NCI-H460 (cell line): ENCODE results near the gene LRRC71. TPM values are rescaled to one million over a fixed set of nuclear protein-coding genes. Genes with fewer than 3 reads are reported as not detected.

Experiments
- DNase-seq: peaks from one replicate; pipeline ENCODE4 v3.0.0-alpha.2; 2016; ENCODE audit warnings: low read depth; ENCODE audit errors: extremely low read depth
- polyA plus RNA-seq: library from polyadenylated mRNA; depleted of rRNA; stranded (reverse); fragments of >200 nt; gene quantifications from 2 replicates; pipeline ENCODE4 v1.2.3, GENCODE V29; 2014; cell fraction: nucleus; rRNA removed
- total RNA-seq: library from RNA; depleted of rRNA; stranded (reverse); fragments of >200 nt; shearing (Covaris generic); gene quantifications from 2 replicates; pipeline ENCODE4 v1.2.3, GENCODE V29; 2014; rRNA removed

LRRC71 gene
- not detected in 2 replicates for total RNA-seq
- polyA plus RNA-seq: 0.38 TPM in 1 of 2 replicates, not detected in the other

DNA sequence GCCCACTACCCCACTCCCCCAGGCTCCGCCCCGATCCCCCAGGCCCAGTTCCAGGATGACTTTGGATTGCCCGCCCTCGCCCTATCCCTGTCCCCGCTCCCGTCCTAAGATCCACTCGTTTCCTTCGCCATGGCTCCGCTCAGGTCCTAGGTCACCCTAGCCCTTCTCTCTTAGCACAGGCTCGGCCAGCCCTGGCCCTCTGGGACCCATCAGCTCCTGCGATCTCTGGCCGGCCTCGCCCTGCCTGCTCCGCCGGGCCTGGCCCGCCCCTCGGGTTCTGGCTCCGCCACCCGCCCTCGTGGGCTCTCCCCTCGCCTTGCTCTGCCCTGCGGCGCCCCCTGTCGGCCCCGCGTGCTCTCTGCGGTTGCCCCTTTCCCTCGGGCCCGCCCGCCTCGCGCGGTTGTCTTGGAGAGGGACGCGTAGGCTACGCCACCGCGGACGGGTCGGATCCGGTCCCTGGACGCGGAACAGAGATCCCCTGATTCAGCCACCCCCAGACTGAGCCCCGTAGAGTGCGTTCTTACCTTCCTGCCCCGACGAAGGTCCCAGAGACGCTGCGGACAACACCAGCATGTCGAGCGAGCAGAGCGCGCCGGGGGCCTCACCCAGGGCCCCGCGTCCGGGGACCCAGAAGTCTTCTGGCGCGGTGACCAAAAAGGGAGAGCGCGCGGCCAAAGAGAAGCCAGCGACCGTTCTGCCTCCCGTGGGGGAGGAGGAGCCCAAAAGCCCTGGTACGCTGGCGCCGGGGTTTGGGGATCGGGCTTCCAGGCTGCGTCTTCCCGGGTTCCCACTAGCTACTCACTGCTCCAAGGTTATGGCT is at the start of gene LRRC71:
TSS of gene LRRC71 (plus strand) at position 400 of the 820 bp plus-strand sequence. CDS start at position 572, 172 bp downstream.
- DNase-seq: peak; percentile 77

DNA sequence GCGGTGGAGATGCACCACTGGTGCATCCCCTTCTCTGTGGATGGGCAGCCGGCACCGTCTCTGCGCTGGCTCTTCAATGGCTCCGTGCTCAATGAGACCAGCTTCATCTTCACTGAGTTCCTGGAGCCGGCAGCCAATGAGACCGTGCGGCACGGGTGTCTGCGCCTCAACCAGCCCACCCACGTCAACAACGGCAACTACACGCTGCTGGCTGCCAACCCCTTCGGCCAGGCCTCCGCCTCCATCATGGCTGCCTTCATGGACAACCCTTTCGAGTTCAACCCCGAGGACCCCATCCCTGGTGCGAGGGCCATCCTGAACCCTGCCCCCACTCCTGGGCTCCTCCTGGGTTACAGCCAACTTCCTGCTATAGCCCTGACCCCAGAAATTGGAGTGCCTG is 46.8 kb upstream of the LRRC71 start:
- no peak for DNase-seq

DNA sequence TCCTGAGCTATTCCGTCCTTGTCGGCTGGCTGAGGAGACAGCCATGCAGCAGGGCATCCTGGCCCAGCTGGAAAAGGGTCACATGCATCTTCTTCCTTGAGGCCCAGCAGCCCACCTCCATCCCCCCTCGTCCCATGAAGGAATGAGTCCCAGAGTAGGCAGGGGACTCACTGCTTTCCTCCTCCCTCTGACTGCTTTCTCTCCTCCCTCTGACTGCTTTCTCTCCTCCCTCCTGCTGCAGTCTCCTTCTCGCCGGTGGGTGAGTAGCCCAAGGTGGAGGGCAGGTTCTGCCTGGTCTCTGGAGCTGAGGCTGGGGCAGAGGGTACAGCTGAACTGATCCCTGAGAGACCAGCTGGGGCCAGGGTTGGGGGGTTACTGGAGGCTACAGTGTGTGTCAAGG is 46.3 kb upstream of the LRRC71 start:
- no peak for DNase-seq

DNA sequence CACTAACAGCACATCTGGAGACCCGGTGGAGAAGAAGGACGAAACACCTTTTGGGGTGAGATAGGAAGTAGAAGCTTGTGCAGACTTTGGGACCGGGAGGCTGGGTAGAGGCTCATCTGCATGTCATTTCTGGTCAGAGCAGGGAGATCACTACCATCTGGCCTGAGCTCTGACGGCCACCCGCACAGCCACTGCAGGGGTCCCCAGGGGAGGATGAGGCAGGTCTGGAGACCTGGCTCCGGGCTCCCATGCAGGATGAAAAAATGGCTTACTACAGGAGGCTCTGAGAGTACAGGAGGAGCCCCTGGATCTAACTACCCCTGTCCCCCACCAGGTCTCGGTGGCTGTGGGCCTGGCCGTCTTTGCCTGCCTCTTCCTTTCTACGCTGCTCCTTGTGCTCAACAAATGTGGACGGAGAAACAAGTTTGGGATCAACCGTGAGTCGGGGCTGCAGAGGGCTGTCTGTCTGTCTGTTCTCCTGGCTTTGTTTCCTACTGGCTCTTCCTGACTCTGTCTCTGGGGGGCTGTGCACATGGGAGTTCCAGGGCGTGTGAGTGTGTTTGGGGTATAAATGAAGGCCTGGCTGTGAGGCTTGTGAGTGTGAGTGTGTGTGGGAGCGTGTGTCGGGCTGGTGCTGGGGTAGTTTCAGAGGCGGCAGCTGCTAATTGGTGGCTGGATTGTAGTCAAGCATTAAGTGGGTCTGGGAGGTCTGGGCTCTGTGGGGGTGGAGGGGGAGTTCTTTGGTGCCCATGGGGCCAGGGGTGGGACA is 45.7 kb upstream of the LRRC71 start:
- DNase-seq: no peak

DNA sequence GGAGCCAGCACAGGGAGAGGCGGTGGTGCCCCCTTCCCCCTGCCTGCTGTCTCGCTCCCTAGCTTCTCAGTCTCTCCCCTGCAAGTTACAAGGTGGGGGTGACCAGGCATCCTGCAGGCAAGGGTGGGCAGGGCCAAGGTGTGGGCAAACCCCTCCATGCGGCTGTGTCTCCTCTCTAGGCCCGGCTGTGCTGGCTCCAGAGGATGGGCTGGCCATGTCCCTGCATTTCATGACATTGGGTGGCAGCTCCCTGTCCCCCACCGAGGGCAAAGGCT is 45.2 kb upstream of the LRRC71 start:
- no peak for DNase-seq

DNA sequence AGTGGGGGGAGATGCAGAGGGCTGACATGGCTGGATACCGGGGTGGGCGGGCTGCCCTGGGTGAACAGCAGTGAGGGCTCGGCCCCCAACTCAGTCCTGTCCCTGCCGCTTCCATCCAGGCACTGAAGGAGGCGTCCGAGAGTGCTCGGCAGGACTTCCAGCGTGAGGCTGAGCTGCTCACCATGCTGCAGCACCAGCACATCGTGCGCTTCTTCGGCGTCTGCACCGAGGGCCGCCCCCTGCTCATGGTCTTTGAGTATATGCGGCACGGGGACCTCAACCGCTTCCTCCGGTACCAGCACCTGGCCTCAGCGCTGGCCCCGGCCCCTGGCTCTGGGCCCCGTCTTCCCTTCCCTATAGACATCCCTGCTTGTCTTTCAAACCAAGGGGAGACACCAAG is 44.2 kb upstream of the LRRC71 start:
- no peak for DNase-seq

DNA sequence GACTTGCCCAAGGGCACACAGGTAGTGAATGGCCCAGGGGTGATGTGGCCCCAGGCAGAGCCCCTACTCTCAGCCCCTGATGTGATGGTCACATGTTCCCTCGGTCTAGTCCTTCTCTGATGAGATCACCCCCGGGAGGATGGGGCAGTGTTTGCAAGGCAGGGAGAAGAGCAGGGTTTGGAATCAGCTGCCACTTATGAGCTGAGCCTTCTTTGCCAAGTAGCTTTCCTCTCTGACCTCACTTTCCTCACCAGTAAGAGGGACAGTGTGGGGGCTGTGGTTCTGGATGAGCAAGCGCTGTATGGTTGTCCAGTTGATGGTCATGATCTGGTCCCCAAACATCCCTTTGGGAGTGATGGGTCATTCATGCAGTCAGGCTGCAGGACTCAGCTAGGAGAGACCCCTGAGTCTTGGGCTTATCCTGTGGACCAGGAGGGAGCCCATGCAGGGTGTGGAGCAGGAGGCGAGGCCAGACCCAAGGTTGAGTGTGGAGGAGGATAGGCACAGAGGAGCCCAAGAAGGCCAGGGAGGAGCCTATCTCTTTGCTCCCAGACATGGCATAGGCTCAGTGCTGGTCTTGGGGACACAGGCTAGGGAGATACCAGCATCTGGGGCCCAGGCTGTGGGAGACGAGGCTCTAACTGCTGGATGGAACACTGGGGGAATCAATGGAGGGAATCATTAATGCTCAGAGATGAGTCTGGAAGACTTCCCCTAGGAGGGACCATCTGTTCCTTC is 42.8 kb upstream of the LRRC71 start:
- DNase-seq: no peak

DNA sequence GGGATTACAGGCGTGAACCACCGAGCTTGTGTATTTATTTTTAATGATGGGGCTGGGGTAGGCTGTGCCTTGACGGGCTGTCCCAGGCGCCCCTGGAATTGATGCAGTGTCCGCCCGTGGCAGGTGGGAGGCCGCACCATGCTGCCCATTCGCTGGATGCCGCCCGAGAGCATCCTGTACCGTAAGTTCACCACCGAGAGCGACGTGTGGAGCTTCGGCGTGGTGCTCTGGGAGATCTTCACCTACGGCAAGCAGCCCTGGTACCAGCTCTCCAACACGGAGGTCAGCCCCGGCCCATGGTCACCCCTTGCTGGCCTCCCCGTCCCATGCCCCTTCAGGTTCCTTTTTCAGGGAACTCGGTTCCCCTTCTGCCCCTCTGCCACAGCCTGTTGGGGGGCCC is 40.6 kb upstream of the LRRC71 start:
- DNase-seq: no peak

DNA sequence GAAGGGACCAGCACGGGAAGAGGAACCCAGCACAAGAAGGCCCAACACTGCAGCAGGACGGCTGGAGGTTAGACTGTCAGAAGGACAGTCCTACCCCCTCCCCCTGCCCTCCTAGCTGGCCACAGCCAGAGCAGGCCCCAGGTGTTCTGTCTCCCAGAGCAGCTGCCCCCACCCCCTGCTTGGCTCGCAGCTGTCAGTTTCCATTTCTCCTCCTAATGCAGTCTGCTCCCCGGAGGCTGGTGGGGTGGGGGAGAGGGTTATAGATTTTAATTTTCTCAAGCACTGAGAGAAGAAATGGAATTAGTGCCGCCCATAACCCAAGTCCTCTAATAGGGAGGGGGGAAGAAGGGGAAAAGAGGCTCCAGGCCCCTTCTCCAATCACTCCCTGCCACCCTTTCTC is 40.0 kb upstream of the LRRC71 start:
- no peak for DNase-seq

DNA sequence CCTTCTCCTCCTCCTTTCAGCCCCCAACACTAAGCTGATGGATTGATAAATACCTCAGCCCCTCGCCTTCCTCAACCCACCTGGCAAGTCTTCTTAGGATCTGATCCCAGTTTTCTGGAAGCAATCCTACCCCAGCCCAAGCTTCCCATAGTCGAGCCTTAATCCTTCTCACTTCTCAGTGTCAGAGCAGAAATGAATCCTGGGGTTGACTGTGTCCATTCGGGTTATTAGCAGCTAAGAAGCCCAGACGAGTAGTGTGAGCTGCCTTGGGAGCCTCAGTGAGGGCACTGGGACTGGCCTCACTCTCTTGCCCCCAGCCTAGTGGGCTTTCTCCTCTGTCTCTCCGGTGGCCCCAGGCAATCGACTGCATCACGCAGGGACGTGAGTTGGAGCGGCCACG is 39.3 kb upstream of the LRRC71 start:
- no peak for DNase-seq

DNA sequence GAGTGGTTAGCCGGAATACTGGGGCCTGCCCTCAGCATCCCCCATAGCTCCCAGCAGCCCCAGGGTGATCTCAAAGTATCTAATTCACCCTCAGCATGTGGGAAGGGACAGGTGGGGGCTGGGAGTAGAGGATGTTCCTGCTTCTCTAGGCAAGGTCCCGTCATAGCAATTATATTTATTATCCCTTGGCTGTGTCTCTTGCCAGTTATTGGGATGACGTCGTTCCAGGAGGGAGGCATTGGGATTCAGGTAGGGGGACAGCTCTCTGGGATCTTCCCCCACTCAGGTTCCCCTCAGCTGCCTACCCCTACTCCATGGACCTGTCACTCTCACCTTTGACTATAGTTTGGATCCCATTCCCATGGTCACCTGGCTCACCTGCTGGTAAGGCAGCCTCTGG is 38.8 kb upstream of the LRRC71 start:
- DNase-seq: no peak

DNA sequence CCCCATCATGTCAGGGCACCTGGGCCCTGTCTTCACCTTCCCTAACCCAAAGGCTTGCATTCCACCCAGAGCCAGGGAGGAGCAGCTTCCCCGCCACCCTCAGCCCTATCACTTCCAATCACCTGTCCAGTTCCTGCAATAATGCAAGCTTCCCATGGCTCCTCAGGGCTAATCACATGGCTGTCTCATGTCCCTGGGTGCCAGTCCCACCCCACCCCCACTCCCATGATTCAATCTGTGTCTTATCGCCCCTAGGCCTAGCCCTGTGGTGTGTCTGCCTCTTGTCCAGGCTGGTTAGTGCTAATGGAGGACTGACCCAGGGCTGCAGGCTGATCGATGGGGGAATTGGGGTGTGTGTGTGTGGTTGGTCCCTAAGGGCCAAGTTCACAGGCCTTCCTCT is 37.9 kb upstream of the LRRC71 start:
- DNase-seq: no peak

DNA sequence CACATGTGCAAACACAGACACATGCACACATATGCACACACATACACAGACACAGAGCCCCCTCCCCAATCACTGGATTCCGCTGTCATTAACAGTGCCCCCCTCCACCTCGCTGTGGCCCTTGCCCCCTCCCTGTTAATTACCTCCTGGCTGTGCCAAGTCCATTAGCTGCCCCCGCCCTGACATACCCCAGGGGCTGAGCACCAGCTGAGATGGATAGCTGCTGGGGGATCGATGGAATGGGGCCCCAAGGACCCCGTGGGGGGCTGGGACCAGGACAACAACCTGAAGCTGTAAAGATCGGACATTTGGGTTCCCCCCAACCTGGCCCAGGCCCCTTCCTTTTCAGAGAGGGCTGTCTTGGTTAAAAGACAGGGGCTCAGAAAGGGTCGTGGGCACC is 36.5 kb upstream of the LRRC71 start:
- no peak for DNase-seq

DNA sequence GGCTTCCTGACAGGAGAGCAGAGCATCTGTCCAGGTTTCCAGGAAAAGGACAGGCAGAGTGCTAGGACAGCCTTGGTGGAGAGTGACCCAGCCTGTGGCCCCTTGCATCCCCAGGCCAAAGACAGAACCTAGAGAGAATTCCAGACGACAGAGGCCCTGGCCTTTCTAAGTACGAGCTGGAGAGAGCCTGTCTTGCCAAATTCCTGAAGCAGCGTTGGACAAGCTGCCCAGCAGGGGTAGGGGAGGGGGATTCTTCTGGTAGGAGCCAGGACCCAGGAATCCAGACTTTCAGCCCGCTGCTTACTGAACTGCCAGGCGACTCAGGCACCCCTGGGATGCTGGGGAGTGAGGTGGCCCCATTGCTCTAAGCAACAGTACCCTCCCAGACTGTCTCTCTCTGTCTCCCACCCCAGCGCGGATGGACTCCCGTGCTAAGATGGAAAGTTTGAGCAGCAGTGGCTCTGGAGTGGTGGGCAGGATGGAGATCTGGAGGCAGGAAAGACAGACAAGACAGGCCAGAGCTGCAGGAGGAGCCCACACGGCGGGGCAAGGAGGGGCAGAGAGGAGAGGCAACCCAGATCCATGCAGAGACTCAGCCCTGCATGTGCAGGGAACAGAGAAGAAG is 35.8 kb upstream of the LRRC71 start:
- no peak for DNase-seq

DNA sequence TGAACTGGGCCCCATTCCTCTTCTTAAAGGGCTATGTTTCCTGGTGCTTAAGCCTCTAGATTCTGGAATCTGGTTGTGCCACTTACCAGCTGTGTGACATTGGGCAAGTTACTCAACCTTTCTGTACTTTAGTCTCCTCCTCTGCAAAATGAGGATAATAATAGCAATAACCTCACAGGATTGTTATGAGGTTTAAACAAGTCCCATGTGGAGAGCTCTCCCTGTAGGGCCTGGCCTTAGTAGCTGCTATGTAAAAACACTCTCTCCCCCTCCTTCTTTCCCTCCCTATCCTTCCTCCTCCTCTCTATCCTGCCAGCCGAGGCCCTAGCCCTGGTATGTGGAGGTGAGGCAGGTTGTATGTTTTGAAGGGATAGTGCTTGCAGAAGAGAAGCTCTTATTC is 35.1 kb upstream of the LRRC71 start:
- DNase-seq: no peak

DNA sequence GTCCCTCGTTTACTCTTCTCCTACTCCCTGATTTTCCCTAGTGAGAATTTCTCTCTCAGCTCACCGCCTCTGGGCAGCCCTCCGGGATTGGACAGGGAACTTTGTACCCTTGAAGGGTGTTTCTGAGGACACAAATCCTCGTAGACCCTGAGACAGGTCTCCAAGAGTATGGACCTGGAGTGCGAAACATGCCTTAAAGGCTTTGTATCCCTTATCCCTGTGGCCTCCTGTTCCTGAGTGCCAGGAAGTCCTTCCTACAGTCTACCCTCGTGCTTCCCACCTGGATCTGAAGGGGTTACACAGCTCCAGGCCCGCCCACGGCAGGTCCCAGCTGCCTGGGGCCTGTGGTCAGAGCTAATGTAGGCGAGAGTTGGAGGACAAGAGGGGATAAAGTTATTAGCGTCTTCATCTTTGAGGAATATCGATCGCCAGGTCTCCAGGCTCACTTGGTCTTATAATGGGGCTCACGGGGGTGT is 34.5 kb upstream of the LRRC71 start:
- no peak for DNase-seq

DNA sequence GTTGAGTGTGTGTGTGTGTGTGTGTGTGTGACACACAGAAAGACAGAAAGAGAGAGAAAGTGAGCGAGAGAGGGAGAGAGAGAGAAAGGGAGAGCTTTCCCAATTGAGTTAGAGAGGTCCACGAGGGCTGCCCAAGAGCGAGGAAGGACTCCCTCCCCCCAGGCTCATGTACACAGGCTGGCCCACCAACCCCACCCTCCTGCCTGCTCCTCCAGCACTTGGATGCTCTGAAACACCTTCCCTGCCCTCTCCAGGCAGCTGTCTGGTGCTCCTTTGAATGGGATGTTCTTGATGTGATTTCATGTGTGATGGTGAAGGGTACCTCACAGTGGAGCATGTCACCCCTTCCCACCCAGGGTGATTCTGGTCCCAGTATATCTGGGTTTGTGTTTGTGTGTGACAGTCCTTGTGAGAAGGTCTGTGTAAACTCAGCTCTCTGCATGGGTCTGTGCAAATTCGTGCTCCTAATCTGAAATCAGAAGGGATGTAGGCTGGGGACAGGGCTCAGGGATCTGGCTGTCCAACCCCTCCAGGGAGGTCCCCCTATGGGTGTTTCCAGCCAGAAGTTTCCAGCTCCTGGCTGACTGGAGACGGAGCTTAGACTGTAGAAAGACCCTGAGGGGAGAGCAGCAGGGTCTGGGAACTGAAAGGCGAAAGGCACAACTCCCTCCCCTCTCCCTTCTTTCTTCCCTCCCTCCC is 33.7 kb upstream of the LRRC71 start:
- DNase-seq: no peak

DNA sequence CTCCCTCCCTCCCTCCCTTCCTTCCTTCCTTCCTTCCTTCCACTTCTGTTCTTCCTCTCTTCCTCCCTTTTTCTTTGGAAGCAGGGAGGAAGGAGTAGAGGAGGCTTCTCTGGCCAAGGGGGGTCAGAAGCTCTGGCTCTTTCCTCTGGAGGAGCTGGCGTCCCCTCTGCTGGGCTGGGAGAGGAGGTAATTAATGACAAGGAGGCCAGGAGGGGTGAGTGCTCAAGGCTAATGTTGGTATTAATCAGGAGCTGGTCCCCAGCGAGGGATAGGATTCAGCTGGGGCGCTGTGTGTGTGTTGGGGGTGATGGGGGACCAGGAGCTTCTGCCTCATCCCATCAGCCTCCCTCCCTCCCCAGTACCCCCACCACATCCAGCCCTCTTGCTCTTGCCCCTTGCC is 33.1 kb upstream of the LRRC71 start:
- no peak for DNase-seq

DNA sequence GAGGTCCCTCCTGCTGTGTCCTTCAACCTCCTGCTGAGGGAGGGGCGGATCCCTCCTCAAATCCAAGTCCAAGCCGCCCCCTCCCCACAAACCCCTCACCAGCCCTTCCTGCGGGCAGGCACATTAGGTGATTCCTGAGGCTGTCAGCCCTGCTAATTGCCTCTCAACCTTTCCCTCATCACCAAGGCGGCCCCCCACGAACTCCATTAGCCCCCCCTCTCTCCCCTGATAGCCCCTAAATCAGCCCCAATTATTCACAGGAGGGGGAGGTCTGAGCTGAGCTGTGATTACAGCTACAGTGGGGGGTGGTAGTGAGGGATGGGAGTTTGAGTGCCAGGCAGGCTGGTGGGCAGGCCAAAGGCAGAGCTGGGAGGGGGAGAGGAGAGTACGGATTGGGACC is 32.7 kb upstream of the LRRC71 start:
- DNase-seq: no peak
